Lung (tissue), 12 donors: Measurements from ENCODE around the gene PCYOX1L. TPM values are rescaled to one million over a fixed set of nuclear protein-coding genes. Genes with fewer than 3 reads are reported as not detected.

Source experiments
- ATAC-seq: fragments of 200-7000 bp; cut with Tn5 transposase; one replicate; pipeline ENCODE4 v1.9.1; 2020; ENCODE audit warnings: moderate number of reproducible peaks; ENCODE audit not compliant: insufficient read depth, low FRiP score
- DNase-seq, 3 donors: peaks; one replicate each; pipeline ENCODE4 v3.0.0-alpha.2; 2013 to 2017
- H3K27ac ChIP-seq, 2 donors: one replicate each; pipeline ENCODE4 v1.5.1; 2013; ENCODE audit warnings: mild to moderate bottlenecking in 2 of 2, moderate library complexity in 2 of 2, control low read depth in 1 of 2, inconsistent platforms in 1 of 2, low read depth in 1 of 2, low read length in 1 of 2
- H3K27me3 ChIP-seq, 3 donors: one replicate each; pipeline ENCODE4 v1.5.1; 2013; ENCODE audit warnings: low read length in 2 of 3; ENCODE audit not compliant: control insufficient read depth in 3 of 3, insufficient read depth in 3 of 3
- H3K36me3 ChIP-seq, 4 donors: one replicate each; pipeline ENCODE4 v1.5.1; 2013; ENCODE audit warnings: low read length in 4 of 4, mild to moderate bottlenecking in 1 of 4, moderate library complexity in 1 of 4; ENCODE audit not compliant: control insufficient read depth in 4 of 4, insufficient read depth in 4 of 4
- H3K4me1 ChIP-seq, 5 donors: one replicate each; pipeline ENCODE4 v1.5.1; 2013; ENCODE audit warnings: low read length in 5 of 5, mild to moderate bottlenecking in 2 of 5, moderate library complexity in 1 of 5; ENCODE audit not compliant: control insufficient read depth in 5 of 5, insufficient read depth in 5 of 5
- H3K4me3 ChIP-seq: one replicate; pipeline ENCODE4 v1.5.1; 2013; ENCODE audit warnings: mild to moderate bottlenecking, control low read depth, moderate library complexity
- H3K9ac ChIP-seq, 2 donors: one replicate each; pipeline ENCODE4 v1.5.1; 2013; ENCODE audit warnings: low read length in 2 of 2, control low read depth in 1 of 2; ENCODE audit not compliant: insufficient read depth in 1 of 2
- H3K9me3 ChIP-seq, 4 donors: one replicate each; pipeline ENCODE4 v1.5.1; 2013; ENCODE audit warnings: low read length in 3 of 4, mild to moderate bottlenecking in 1 of 4, moderate library complexity in 1 of 4; ENCODE audit not compliant: control insufficient read depth in 4 of 4, insufficient read depth in 3 of 4
- CTCF ChIP-seq: IDR thresholded peaks from 2 replicates; pipeline ENCODE4 v1.5.1; 2012; ENCODE audit warnings: mild to moderate bottlenecking; ENCODE audit errors: control extremely low read depth, extremely low read depth
- WGBS, 2 donors: extraction: QIAGEN DNeasy Blood & Tissue Kit; methylation state at CpG; one replicate each; pipeline ENCODE4 v1.1.7; 2013; 5-methylcytosine and 5-hydroxymethylcytosine counted together
- polyA plus RNA-seq, 2 donors: library from polyadenylated mRNA; stranded (reverse); fragments of 200-250 nt; gene quantifications; one replicate each; pipeline ENCODE4 v1.2.1, GENCODE V29; 2013
- total RNA-seq, 2 donors: library from RNA; depleted of rRNA in 1 of 2; stranded (reverse); fragments of >200 nt in 1 of 2; gene quantifications; one replicate each; pipeline ENCODE4 v1.2.1, GENCODE V29; 2014 to 2021
- donor health status: control.
- donor health status: control.
- donor health status: Bipolar disorder and iron deficiency.
- donor health status: healthy.
- donor health status: DM: yes; HTN: yes; CAD: no.

PCYOX1L gene
- total and polyA plus RNA-seq, 4 donors: 4.8 to 9.3 (median 7.3) TPM

- TF ChIP-seq CTCF: no peak
- H3K4me1 ChIP-seq: peaks cover 0 to 18% (median 0%) of the 10 kb centered on the region in 5 donors
- peak overlapping the region in 1 of 2 donors; percentile 62 for H3K27ac ChIP-seq
- H3K9ac ChIP-seq: no peak overlapping the region
- H3K36me3 ChIP-seq: peaks cover 0 to 9% (median 1%) of the 10 kb centered on the region in 4 donors
- no peak for ATAC-seq
- WGBS, 2 donors: 50 to 57% methylated on average over 10 of the region's 10 CpGs
- no peaks in the 10 kb centered on the region for H3K9me3 ChIP-seq
- H3K27me3 ChIP-seq: no peaks in the 10 kb centered on the region
- DNase-seq: peak; percentile 64 to 74 (median 67)
- H3K4me3 ChIP-seq: no peak overlapping the region
These were observed 46.7 kb upstream of the PCYOX1L start for GRCh38 chr5:149310947-149311658.

- no peak for TF ChIP-seq CTCF
- H3K4me1 ChIP-seq: peaks cover 0 to 15% (median 0%) of the 10 kb centered on the region in 5 donors
- H3K9me3 ChIP-seq: no peaks in the 10 kb centered on the region
- ATAC-seq (no peak), DNase-seq (no peak)
- H3K27ac ChIP-seq: no peak overlapping the region
- WGBS, 2 donors: 77 to 80% methylated on average over 6 of the region's 6 CpGs
- H3K27me3 ChIP-seq: no peaks in the 10 kb centered on the region
- no peak overlapping the region for H3K9ac ChIP-seq
- H3K4me3 ChIP-seq: no peak overlapping the region
- H3K36me3 ChIP-seq: peaks cover 0 to 9% (median 1%) of the 10 kb centered on the region in 4 donors
These were observed 44.5 kb upstream of the PCYOX1L start for GRCh38 chr5:149313151-149313841.

GRCh38 chr5:149314571-149315111, 43.2 kb upstream of the PCYOX1L start:
- no peaks in the 10 kb centered on the region for H3K27me3 ChIP-seq
- H3K27ac ChIP-seq: no peak overlapping the region
- ATAC-seq (no peak), DNase-seq (no peak)
- no peak overlapping the region for H3K9ac ChIP-seq
- H3K4me3 ChIP-seq: no peak overlapping the region
- H3K4me1 ChIP-seq: peaks cover 0 to 16% (median 0%) of the 10 kb centered on the region in 5 donors
- TF ChIP-seq CTCF: no peak
- peaks cover 0 to 14% (median 1%) of the 10 kb centered on the region in 4 donors for H3K36me3 ChIP-seq
- H3K9me3 ChIP-seq: no peaks in the 10 kb centered on the region
- WGBS, 2 donors: 86 to 92% methylated on average over 4 of the region's 4 CpGs
